Effector memory CD8-positive, alpha-beta T cell (primary cell): ENCODE results near the gene USP7.

Experiments used
- ATAC-seq: fragments of 150-1000 bp; cut with Tn5 transposase; replicated peaks from 2 replicates; pipeline ENCODE4 v1.10.0; 2021; ENCODE audit warnings: mild to moderate bottlenecking, moderate library complexity
- DNase-seq, 3 experiments: peaks; one replicate each; pipeline ENCODE4 v3.0.0; 2021
- H3K27ac Mint-ChIP-seq, 2 donors: one replicate each; pipeline ENCODE4 v1.8.0; 2022; ENCODE audit warnings: mild to moderate bottlenecking in 2 of 2, mixed read lengths in 2 of 2, moderate library complexity in 2 of 2
- H3K27me3 Mint-ChIP-seq, 2 donors: one replicate each; pipeline ENCODE4 v1.8.0; 2022; ENCODE audit warnings: mixed read lengths in 2 of 2
- H3K36me3 Mint-ChIP-seq: one replicate; pipeline ENCODE4 v1.8.0; 2022; ENCODE audit warnings: mild to moderate bottlenecking, moderate library complexity, mixed read lengths; ENCODE audit not compliant: insufficient read depth
- H3K4me1 Mint-ChIP-seq, 2 donors: one replicate each; pipeline ENCODE4 v1.8.0; 2022; ENCODE audit warnings: low read depth in 2 of 2, mixed read lengths in 2 of 2
- H3K4me3 Mint-ChIP-seq, 2 donors: one replicate each; pipeline ENCODE4 v1.8.0; 2022; ENCODE audit warnings: mild to moderate bottlenecking in 2 of 2, mixed read lengths in 2 of 2, moderate library complexity in 2 of 2
- H3K9me3 Mint-ChIP-seq, 2 donors: one replicate each; pipeline ENCODE4 v1.8.0; 2022; ENCODE audit warnings: mixed read lengths in 2 of 2

USP7 gene

GRCh38 chr16:8892101-8892575, 71.6 kb downstream of the USP7 start:
- no peak for ATAC-seq
- peaks cover 78% of the 10 kb centered on the region for H3K36me3 Mint-ChIP-seq
- DNase-seq: no peak

DNA sequence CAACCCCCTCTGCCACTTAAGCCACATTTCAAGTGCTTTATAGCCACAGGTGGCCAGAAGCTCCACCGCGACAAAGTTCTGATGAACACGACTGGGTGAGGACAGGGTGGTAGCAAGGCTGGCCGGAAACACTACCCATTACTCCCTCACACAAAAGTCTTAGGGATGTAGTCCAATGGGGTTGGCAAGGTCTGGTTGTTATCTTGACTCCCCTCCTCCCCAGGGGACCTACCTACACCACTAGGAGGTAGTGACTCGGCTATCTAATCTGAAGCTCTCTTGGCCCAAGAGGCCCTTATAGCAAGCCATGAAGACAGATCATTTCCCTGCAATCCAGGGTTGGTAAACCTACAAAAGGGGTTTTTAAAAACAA, 73.2 kb downstream of the USP7 start:
- Mint-ChIP-seq H3K36me3 (peaks cover 63% of the 10 kb centered on the region), H3K4me1 (peaks cover 11 to 21% of the 10 kb centered on the region in 2 donors), H3K27ac (peak overlapping the region; percentile 85 to 93), H3K27me3 (peaks cover 5 to 8% of the 10 kb centered on the region in 2 donors), H3K4me3 (no peak overlapping the region), H3K9me3 (no peaks in the 10 kb centered on the region)
- ATAC-seq (no peak), DNase-seq (no peak)

More at GRCh38 chr16:8892101-8892575, 71.6 kb downstream of the USP7 start:
- Mint-ChIP-seq H3K27me3 (no peaks in the 10 kb centered on the region), H3K4me1 (peaks cover 4 to 12% of the 10 kb centered on the region in 2 donors), H3K9me3 (no peaks in the 10 kb centered on the region), H3K27ac (peak overlapping the region; percentile 85 to 93), H3K4me3 (peak overlapping the region; percentile 47 to 56)

GRCh38 chr16:8889893-8890548, 73.7 kb downstream of the USP7 start:
- Mint-ChIP-seq H3K4me1 (peaks cover 12 to 22% of the 10 kb centered on the region in 2 donors), H3K36me3 (peaks cover 57% of the 10 kb centered on the region)

GRCh38 chr16:8888951-8889892, 74.5 kb downstream of the USP7 start:
- no peak overlapping the region for H3K4me3 Mint-ChIP-seq
- ATAC-seq (no peak), DNase-seq (no peak)
- H3K36me3 Mint-ChIP-seq: peaks cover 49% of the 10 kb centered on the region
- H3K27me3 Mint-ChIP-seq: peaks cover 9 to 15% of the 10 kb centered on the region in 2 donors
- no peak overlapping the region for H3K27ac Mint-ChIP-seq
- H3K9me3 Mint-ChIP-seq: no peaks in the 10 kb centered on the region
- peaks cover 12 to 22% of the 10 kb centered on the region in 2 donors for H3K4me1 Mint-ChIP-seq

More at GRCh38 chr16:8889893-8890548, 73.7 kb downstream of the USP7 start:
- DNase-seq (no peak), ATAC-seq (no peak)
- Mint-ChIP-seq H3K9me3 (no peaks in the 10 kb centered on the region), H3K4me3 (no peak overlapping the region), H3K27me3 (peaks cover 9 to 13% of the 10 kb centered on the region in 2 donors), H3K27ac (peak overlapping the region in 1 of 2 donors; percentile 85)

DNA sequence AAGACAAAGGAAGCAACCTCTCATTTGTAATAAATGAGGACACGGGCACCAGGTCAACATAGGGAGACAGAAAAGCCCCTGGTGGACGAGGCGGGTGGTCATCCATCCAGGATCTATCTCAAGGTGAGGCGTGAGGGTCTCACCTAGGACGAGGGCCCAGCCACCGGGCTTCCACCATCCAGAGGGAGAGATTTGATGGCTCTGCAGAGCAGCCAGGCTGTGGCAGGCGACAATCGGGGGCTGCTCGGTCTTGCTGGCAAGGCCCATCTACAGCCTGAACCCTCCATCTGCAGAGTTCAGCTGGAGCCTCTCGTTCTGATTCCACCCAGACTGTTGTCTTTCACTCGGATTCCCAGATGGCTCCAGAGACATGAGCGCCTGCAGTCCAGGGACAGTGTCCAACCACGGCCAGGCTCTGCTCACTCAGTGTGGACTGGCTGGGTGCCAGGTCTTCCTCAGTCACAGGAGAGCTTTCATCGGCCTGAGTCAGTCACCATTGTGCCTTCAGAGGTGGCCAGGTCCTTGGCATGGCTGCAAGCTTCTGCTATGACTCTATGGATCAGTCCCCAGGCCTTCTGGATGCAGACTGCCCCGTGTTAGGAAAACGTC, 75.7 kb downstream of the USP7 start:
- Mint-ChIP-seq H3K4me3 (no peak overlapping the region), H3K27ac (no peak overlapping the region), H3K9me3 (no peaks in the 10 kb centered on the region), H3K36me3 (peaks cover 38% of the 10 kb centered on the region), H3K27me3 (peaks cover 9 to 15% of the 10 kb centered on the region in 2 donors), H3K4me1 (peaks cover 12 to 22% of the 10 kb centered on the region in 2 donors)
- no peak for ATAC-seq
- no peak for DNase-seq

GRCh38 chr16:8887431-8887765, 76.3 kb downstream of the USP7 start:
- Mint-ChIP-seq H3K36me3 (peaks cover 31% of the 10 kb centered on the region), H3K9me3 (no peaks in the 10 kb centered on the region), H3K27me3 (peaks cover 9 to 15% of the 10 kb centered on the region in 2 donors), H3K27ac (peak overlapping the region in 1 of 2 donors; percentile 77), H3K4me3 (no peak overlapping the region), H3K4me1 (peaks cover 12 to 22% of the 10 kb centered on the region in 2 donors)
- DNase-seq: no peak
- no peak for ATAC-seq

- Mint-ChIP-seq H3K27me3 (peaks cover 9 to 15% of the 10 kb centered on the region in 2 donors), H3K9me3 (no peaks in the 10 kb centered on the region), H3K4me1 (peaks cover 11 to 17% of the 10 kb centered on the region in 2 donors), H3K27ac (peak overlapping the region; percentile 71 to 77), H3K36me3 (peaks cover 27% of the 10 kb centered on the region), H3K4me3 (no peak overlapping the region)
- DNase-seq (no peak), ATAC-seq (no peak)
Measured at GRCh38 chr16:8886593-8887430, 76.9 kb downstream of the USP7 start.

DNA sequence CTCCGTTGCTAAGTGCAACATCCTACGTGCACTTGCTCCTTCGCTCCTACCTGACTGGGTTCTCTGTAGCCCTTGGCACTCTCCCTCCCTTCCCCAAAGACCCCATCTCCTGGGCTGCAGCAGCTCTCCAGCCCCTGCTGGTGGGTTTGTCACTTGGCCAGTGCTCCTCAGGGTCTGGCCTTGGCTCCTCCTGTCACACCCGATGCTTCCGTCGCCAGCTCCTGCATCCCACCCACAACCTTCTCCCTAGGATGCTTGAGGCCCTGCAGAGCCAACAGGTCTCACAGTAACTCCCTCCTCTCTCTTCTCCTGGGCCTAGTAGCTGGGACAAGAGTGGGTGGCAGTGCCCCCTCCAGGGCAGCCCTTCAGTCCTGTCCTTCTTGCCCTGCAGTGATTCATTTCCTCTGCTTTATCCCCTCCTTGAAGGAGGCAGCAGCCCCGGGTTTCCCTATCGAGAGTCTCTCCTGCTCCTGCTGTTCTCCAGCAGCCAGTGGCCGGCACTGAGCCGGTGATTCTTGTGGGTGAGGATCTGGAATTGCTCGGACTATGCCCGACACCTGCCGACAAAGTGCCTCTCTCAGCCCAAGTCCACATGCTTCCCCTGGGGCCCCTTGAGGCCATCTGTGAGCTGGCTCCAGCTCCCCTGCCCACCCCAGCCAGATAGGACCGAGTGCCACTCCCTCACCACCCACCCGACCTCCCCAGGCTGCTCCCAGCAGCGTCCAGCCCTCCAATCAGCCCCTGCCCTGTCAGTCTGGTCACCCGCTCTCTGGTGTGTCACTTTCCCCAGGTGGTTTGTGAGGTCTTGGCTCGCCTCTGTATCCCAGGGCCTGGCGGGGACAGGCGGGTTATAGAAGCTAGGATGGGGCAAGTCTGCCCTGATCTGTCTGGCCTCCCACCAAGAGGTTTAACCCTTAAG, 77.8 kb downstream of the USP7 start:
- Mint-ChIP-seq H3K4me3 (no peak overlapping the region), H3K4me1 (peaks cover 11 to 14% of the 10 kb centered on the region in 2 donors), H3K9me3 (no peaks in the 10 kb centered on the region), H3K27me3 (peaks cover 9 to 15% of the 10 kb centered on the region in 2 donors), H3K27ac (peak overlapping the region; percentile 71 to 73), H3K36me3 (peaks cover 18% of the 10 kb centered on the region)
- no peak for DNase-seq
- peak; percentile 42 for ATAC-seq

- peaks cover 19 to 24% of the 10 kb centered on the region in 2 donors for H3K4me1 Mint-ChIP-seq
- H3K27ac Mint-ChIP-seq: no peak overlapping the region
- H3K9me3 Mint-ChIP-seq: no peaks in the 10 kb centered on the region
- no peak overlapping the region for H3K4me3 Mint-ChIP-seq
- H3K27me3 Mint-ChIP-seq: peaks cover 9 to 15% of the 10 kb centered on the region in 2 donors
- ATAC-seq: no peak
- DNase-seq: no peak
- H3K36me3 Mint-ChIP-seq: peaks cover 5% of the 10 kb centered on the region
Measured at GRCh38 chr16:8882725-8883377, 80.9 kb downstream of the USP7 start.

DNA sequence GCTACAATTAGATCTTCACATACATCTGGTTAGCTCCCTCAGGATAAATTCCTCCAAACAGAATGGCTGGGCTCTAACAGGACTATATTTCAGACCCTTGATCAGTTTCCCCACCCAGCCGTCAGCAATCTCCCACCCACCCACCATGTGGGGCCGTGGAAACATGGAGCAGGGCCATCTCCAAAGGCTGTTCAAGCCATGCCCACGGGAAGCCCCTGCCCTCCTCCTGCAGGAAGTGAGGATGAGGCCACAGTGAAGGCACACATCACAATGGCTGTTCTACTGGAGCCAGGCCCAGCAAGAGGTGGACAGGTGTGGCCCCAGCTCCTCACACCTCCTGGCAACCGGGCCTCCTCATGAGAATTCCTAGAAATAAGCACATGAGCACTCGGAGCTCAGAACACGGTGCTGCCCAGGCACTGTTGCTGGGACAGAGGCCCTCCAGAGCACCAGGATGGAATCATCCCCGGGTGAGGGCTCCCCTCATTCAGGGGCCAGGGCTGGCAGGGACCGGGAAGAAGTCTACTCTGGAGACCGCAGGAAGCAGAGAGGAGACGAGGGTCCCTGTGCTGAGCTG, 81.6 kb downstream of the USP7 start, which contains the start of gene LITAFD:
Gene LITAFD (plus strand): TSS at position 311 of the 577 bp plus-strand sequence. CDS start 2,005 bp downstream, outside the sequence.
- Mint-ChIP-seq H3K36me3 (peaks cover 4% of the 10 kb centered on the region), H3K9me3 (no peaks in the 10 kb centered on the region), H3K27me3 (peaks cover 9 to 15% of the 10 kb centered on the region in 2 donors), H3K4me1 (peaks cover 15 to 22% of the 10 kb centered on the region in 2 donors), H3K27ac (no peak within 1 kb of the TSS), H3K4me3 (no peak within 1 kb of the TSS)
- DNase-seq: no peak
- ATAC-seq: no peak

DNA sequence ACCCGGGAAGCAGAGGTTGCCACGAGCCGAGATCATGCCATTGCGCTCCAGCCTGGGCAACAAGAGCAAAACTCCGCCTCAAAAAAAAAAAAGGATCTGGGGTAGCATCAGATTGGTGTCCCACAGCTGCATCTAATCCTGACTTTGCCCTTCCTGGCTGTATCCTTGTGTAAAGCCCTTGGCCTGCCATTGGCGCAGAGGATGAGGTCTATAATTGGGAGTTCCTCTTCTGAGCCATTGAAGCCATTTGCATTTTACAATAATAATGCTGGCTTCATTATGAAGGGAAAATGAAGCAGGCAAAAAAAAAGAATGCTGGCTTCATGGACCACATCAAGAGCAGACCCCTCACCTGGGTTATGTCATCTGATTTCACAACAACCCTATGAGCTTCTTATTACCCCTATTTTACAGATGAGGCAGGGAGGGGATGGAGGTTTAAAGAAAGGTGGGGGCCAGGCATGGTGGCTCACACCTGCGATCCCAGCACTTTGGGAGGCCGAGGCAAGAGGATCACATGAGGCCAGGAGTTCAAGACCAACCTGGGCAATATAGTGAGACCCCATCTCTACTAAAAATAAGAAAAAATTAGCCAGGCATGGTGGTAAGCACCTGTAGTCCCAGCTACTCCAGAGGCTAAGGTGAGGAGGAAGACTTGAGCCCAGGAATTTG, 82.7 kb downstream of the USP7 start:
- Mint-ChIP-seq H3K27me3 (peaks cover 8 to 12% of the 10 kb centered on the region in 2 donors), H3K4me1 (peaks cover 11 to 19% of the 10 kb centered on the region in 2 donors), H3K36me3 (peaks cover 3% of the 10 kb centered on the region), H3K4me3 (no peak overlapping the region), H3K9me3 (no peaks in the 10 kb centered on the region), H3K27ac (no peak overlapping the region)
- no peak for ATAC-seq
- DNase-seq: no peak
